Mesenchymal stem cell (in vitro differentiated cells and primary cell): ENCODE data around the gene NEDD4L.

ENCODE experiments used
- DNase-seq: peaks from one replicate; pipeline ENCODE4 v3.0.0-alpha.2; 2013
- H2AFZ ChIP-seq: one replicate; pipeline ENCODE4 v1.6.1; 2013; ENCODE audit warnings: low read depth, mild to moderate bottlenecking, control low read depth, inconsistent platforms, low read length, moderate library complexity
- H2AK5ac ChIP-seq: 2 replicates; pipeline ENCODE4 v1.6.1; 2013; ENCODE audit warnings: low read length, moderate library complexity, mild to moderate bottlenecking, inconsistent platforms; ENCODE audit not compliant: severe bottlenecking
- H2BK120ac ChIP-seq: one replicate; pipeline ENCODE4 v1.6.1; 2013; ENCODE audit warnings: low read depth, mild to moderate bottlenecking, inconsistent platforms, low read length, moderate library complexity
- H2BK12ac ChIP-seq, 2 experiments: one replicate each; pipeline ENCODE4 v1.6.1; 2013; ENCODE audit warnings: inconsistent platforms in 2 of 2, low read length in 2 of 2, mild to moderate bottlenecking in 2 of 2, moderate library complexity in 2 of 2, control low read depth in 1 of 2
- H2BK15ac ChIP-seq: one replicate; pipeline ENCODE4 v1.6.1; 2013; ENCODE audit warnings: mild to moderate bottlenecking, low read depth, inconsistent platforms; ENCODE audit not compliant: poor library complexity, severe bottlenecking
- H2BK5ac ChIP-seq: 2 replicates; pipeline ENCODE4 v1.6.1; 2013; ENCODE audit warnings: low read depth, mild to moderate bottlenecking, low read length, control low read depth, inconsistent platforms; ENCODE audit not compliant: poor library complexity, severe bottlenecking
- H3K14ac ChIP-seq, 2 experiments: one replicate each; pipeline ENCODE4 v1.6.1; 2013; ENCODE audit warnings: inconsistent platforms in 2 of 2, low read length in 2 of 2, control low read depth in 1 of 2, mild to moderate bottlenecking in 1 of 2, moderate library complexity in 1 of 2
- H3K18ac ChIP-seq, 2 experiments: one replicate each; pipeline ENCODE4 v1.6.1; 2013; ENCODE audit warnings: inconsistent platforms in 2 of 2, low read length in 2 of 2, control low read depth in 1 of 2, low read depth in 1 of 2, mild to moderate bottlenecking in 1 of 2
- H3K23ac ChIP-seq, 2 experiments: one replicate each; pipeline ENCODE4 v1.6.1; 2013; ENCODE audit warnings: inconsistent platforms in 2 of 2, low read length in 2 of 2, mild to moderate bottlenecking in 2 of 2, moderate library complexity in 2 of 2, control low read depth in 1 of 2
- H3K27ac ChIP-seq: 2 replicates; pipeline ENCODE4 v1.5.1; 2013; ENCODE audit warnings: mild to moderate bottlenecking, moderate library complexity, low read length, control low read depth, inconsistent platforms; ENCODE audit not compliant: poor library complexity, severe bottlenecking
- H3K27me3 ChIP-seq, 2 experiments: 2 replicates each; pipeline versions ENCODE4 v1.6.1 to v1.7.0; 2013; ENCODE audit warnings: low read length in 2 of 2, mild to moderate bottlenecking in 2 of 2, moderate library complexity in 2 of 2, control low read depth in 1 of 2, inconsistent platforms in 1 of 2; ENCODE audit not compliant: control insufficient read depth in 1 of 2, insufficient read depth in 1 of 2
- H3K36me3 ChIP-seq, 2 experiments: 2 replicates each; pipeline versions ENCODE4 v1.6.1 to v1.7.0; 2013; ENCODE audit warnings: low read length in 2 of 2, control low read depth in 1 of 2, inconsistent platforms in 1 of 2, low read depth in 1 of 2, mild to moderate bottlenecking in 1 of 2; ENCODE audit not compliant: insufficient read depth in 2 of 2, control insufficient read depth in 1 of 2
- H3K4ac ChIP-seq, 2 experiments: one replicate each; pipeline ENCODE4 v1.6.1; 2013; ENCODE audit warnings: inconsistent platforms in 2 of 2, low read length in 2 of 2, mild to moderate bottlenecking in 2 of 2, moderate library complexity in 2 of 2, control low read depth in 1 of 2, low read depth in 1 of 2
- H3K4me1 ChIP-seq: 2 replicates; pipeline ENCODE4 v1.6.1; 2013; ENCODE audit warnings: low read depth, low read length, control low read depth; ENCODE audit not compliant: control insufficient read depth, insufficient read depth
- H3K4me2 ChIP-seq: 2 replicates; pipeline ENCODE4 v1.6.1; 2013; ENCODE audit warnings: low read length, mild to moderate bottlenecking, inconsistent platforms; ENCODE audit not compliant: poor library complexity, severe bottlenecking
- H3K4me3 ChIP-seq, 2 experiments: 2 replicates each; pipeline versions ENCODE4 v1.5.1 to v1.7.0; 2013; ENCODE audit warnings: low read length in 2 of 2, mild to moderate bottlenecking in 2 of 2, control low read depth in 1 of 2, low read depth in 1 of 2; ENCODE audit not compliant: insufficient read depth in 1 of 2
- H3K79me1 ChIP-seq: replicated peaks from 2 replicates; pipeline ENCODE4 v1.6.1; 2013; ENCODE audit warnings: mild to moderate bottlenecking, control low read depth, low read length, inconsistent platforms; ENCODE audit not compliant: poor library complexity, severe bottlenecking
- H3K9ac ChIP-seq: 2 replicates; pipeline ENCODE4 v1.7.0; 2013; ENCODE audit warnings: mild to moderate bottlenecking, low read length, moderate library complexity
- H3K9me3 ChIP-seq: 2 replicates; pipeline ENCODE4 v1.7.0; 2013; ENCODE audit warnings: mild to moderate bottlenecking, low read length; ENCODE audit not compliant: control insufficient read depth
- H4K8ac ChIP-seq: one replicate; pipeline ENCODE4 v1.6.1; 2013; ENCODE audit warnings: inconsistent platforms, mild to moderate bottlenecking, low read length, moderate library complexity
- H4K91ac ChIP-seq: one replicate; pipeline ENCODE4 v1.6.1; 2013; ENCODE audit warnings: mild to moderate bottlenecking, low read length, inconsistent platforms
- WGBS: methylation state at CpG from one replicate; pipeline ENCODE4 v1.1.7; 2013; ENCODE audit warnings: mixed read lengths; 5-methylcytosine and 5-hydroxymethylcytosine counted together

Gene NEDD4L

DNA sequence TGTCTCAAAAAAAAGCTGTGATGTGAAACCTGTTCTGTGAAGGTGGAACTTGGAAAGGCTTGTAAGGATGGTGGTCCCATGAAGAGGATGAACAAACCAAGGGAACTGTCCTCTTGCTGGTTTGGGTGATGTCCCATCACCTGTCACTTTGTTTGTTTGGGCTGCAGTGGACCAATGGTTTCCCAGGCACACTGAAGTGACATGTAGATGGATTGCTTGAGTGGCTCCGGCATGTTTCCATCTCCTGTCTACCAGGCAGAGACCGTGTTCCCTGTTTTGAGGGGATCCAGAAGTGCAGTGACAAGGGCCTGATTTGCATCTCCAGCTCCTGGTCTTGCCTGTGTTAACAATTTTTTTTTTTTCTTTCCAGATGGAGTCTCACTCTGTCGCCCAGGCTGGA, 8.9 kb downstream of the NEDD4L start:
- Histone ChIP-seq H3K4me3 (no peak overlapping the region), H2AK5ac (peak overlapping the region; percentile 38), H4K8ac (no peak overlapping the region), H3K9ac (no peak overlapping the region), H2BK5ac (no peak overlapping the region), H3K4me2 (no peak overlapping the region), H3K23ac (no peak overlapping the region), H2BK120ac (no peak overlapping the region), H3K36me3 (no peaks in the 10 kb centered on the region), H2BK15ac (no peak overlapping the region), H2AFZ (no peak overlapping the region), H3K14ac (no peak overlapping the region), H4K91ac (no peak overlapping the region), H3K9me3 (no peaks in the 10 kb centered on the region), H3K4ac (no peak overlapping the region), H3K27ac (no peak overlapping the region), H3K79me1 (peaks cover 21% of the 10 kb centered on the region), H3K4me1 (peaks cover 4% of the 10 kb centered on the region), H2BK12ac (no peak overlapping the region), H3K18ac (no peak overlapping the region), H3K27me3 (no peaks in the 10 kb centered on the region)
- WGBS: 70% methylated on average over 3 of the region's 3 CpGs
- DNase-seq: no peak

DNA sequence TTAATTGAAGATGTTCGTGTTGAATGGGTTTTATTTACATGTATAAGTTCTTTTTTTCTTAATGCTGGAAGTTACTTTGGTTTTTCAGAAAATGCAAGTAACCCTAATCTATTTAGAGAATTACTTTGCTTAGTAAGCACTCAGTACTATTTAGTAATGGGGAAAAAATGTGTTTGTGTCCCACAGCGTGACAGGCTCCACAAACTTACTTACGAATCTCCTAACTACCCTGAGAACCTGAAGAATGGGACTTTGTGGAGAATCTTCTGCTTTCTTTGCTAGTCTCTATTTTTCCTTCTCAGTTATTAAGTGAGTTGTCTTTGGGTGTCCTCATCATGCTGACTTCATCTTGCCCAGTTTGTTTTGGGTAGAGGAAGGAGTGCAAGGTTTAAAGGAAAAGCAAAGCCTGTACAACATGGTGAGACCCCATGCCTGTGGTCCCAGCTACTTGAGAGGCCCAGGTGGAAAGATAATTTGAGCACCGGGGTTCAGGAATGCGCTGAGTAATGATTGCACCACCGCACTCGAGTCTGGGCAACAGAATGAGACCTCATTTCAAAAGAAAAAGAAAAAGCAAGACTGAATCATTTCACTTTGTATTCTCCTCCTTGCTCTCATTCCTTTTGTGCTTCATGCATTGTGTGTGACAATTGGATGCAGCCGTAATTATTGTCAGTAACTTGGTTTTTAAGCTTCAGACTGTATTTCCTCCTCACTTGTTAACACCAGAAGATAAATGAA, 10.2 kb downstream of the NEDD4L start:
- no peak overlapping the region for H3K23ac ChIP-seq
- peak overlapping the region in 1 of 2 experiments; percentile 32 for H3K4me3 ChIP-seq
- H2BK120ac ChIP-seq: no peak overlapping the region
- H2AFZ ChIP-seq: no peak overlapping the region
- WGBS: 44% methylated on average over 6 of the region's 8 CpGs
- no peak overlapping the region for H3K4me2 ChIP-seq
- H3K18ac ChIP-seq: no peak overlapping the region
- no peak overlapping the region for H4K91ac ChIP-seq
- H3K9me3 ChIP-seq: no peaks in the 10 kb centered on the region
- H3K27ac ChIP-seq: peak overlapping the region; percentile 26
- H2AK5ac ChIP-seq: no peak overlapping the region
- DNase-seq: peak; percentile 60
- peaks cover 4% of the 10 kb centered on the region for H3K4me1 ChIP-seq
- no peak overlapping the region for H2BK12ac ChIP-seq
- H4K8ac ChIP-seq: no peak overlapping the region
- H3K36me3 ChIP-seq: no peaks in the 10 kb centered on the region
- no peaks in the 10 kb centered on the region for H3K27me3 ChIP-seq
- H3K14ac ChIP-seq: no peak overlapping the region
- H3K79me1 ChIP-seq: peaks cover 20% of the 10 kb centered on the region
- H3K4ac ChIP-seq: no peak overlapping the region
- H3K9ac ChIP-seq: peak overlapping the region; percentile 69
- H2BK5ac ChIP-seq: no peak overlapping the region
- no peak overlapping the region for H2BK15ac ChIP-seq

DNA sequence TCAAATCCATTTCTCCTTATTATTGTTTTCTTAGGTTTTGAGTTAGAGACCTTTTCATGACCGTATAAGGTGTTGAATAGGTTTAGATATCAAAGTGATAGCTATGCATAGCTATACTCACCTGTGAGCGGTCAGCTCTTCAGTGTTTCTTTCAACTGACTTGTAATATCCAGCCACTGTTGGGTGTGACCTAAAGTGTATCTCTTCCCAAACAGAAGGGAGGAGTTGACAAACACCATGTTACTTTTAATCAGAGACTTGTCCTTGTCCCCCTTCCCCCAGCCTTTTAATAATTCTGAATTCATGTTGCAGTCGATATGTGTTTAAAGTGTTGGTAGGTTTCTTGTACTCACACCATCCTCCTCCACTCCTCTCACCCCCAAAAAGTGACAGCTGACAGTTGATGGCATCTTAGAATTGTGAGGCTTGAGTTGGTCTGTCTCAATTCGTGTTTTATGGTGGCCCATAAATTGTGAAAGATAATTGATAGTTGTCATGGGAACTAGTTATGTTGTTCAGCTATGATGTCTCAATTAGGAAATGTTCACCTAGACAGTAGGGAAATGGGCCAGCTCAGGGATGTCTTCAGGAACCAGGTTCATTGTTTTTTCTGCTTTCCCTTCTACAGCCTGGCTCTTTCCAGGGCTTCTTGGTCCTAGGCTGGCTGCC, 12.0 kb downstream of the NEDD4L start:
- Histone ChIP-seq H4K91ac (no peak overlapping the region), H3K14ac (no peak overlapping the region), H4K8ac (no peak overlapping the region), H3K4me3 (no peak overlapping the region), H2BK15ac (no peak overlapping the region), H3K27ac (no peak overlapping the region), H3K23ac (no peak overlapping the region), H2BK5ac (no peak overlapping the region), H3K4ac (no peak overlapping the region), H3K9me3 (no peaks in the 10 kb centered on the region), H2AK5ac (no peak overlapping the region), H2BK120ac (no peak overlapping the region), H3K9ac (no peak overlapping the region), H2BK12ac (no peak overlapping the region), H3K36me3 (no peaks in the 10 kb centered on the region), H3K18ac (no peak overlapping the region), H2AFZ (no peak overlapping the region), H3K4me2 (no peak overlapping the region), H3K4me1 (peaks cover 4% of the 10 kb centered on the region), H3K27me3 (no peaks in the 10 kb centered on the region), H3K79me1 (peaks cover 17% of the 10 kb centered on the region)
- 93% methylated on average over 3 of the region's 4 CpGs for WGBS
- DNase-seq: no peak

DNA sequence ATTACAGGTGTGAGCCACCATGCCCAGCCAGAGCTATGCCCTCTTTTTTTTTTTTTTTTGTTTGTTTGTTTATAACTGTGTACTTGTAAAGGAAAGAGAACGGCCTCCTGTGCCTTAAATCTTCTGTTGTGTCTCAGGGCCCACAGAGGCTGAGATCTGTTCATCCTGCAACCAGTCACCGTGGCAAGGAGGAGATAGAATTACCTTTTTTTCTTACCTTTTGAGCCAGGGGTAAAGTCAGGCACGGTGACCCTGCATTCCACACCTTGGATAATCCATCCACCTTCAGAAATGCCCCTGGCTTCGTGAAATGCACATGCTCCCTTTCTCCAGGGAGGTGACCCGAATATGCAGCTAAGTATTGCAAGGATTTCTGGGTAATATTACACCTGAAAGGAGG, 12.8 kb downstream of the NEDD4L start:
- Histone ChIP-seq H3K4me2 (no peak overlapping the region), H2BK120ac (no peak overlapping the region), H3K9ac (no peak overlapping the region), H3K23ac (no peak overlapping the region), H3K18ac (no peak overlapping the region), H3K36me3 (no peaks in the 10 kb centered on the region), H4K91ac (no peak overlapping the region), H3K4me3 (no peak overlapping the region), H3K4ac (no peak overlapping the region), H4K8ac (no peak overlapping the region), H3K14ac (no peak overlapping the region), H2BK5ac (no peak overlapping the region), H2BK15ac (no peak overlapping the region), H3K9me3 (no peaks in the 10 kb centered on the region), H3K4me1 (peaks cover 4% of the 10 kb centered on the region), H2AK5ac (no peak overlapping the region), H2BK12ac (no peak overlapping the region), H2AFZ (no peak overlapping the region), H3K79me1 (peaks cover 17% of the 10 kb centered on the region), H3K27ac (no peak overlapping the region), H3K27me3 (no peaks in the 10 kb centered on the region)
- DNase-seq: no peak
- whole genome bisulfite sequencing: 94% methylated on average over 4 of the region's 5 CpGs
